ENCODE measurements around the gene FAM222A.

Gene FAM222A

DNA sequence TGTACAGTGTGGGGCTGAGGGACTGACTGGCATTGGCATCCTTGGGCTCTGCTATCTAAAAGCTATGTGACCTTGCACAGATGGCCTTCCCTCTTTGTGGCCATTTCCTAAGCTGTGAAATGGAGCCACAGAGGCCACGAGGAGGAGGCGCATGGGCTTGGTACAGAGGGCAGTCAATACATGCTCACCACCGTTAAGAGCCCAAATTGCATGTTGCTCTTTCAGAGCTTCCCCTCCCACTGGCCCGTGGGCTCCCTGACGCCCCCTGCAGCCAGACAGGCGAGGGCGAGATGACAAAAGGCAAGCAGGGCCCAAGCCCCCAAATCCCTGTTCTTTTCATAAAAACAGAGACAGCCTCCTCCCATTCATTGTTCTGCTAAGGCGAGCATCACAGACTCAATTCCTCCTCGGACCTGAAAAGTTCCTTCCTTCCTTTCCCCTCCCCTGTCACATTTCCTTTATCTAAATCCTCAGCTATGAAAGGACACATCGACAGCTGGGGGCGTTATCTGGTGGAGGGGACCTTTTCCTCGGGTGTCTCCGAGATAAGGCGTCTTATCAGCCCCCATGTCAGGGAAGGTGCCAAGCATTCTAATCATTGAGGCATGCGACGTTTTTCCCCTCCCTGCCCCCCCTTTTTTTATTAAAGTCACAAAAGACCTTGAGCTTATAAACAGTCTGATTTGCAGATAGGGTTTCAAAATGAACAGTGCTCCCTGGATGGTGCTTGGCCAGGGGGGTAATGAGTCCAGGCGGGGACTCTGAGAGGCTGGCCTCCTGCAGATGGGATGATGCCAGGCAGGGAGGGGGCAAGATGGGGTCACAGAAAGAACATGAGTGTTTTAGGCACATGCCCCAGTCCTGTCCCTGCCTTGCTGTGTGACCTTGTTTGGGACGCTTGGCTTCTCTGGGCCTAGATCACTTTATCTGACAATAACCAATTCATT, 26.4 kb downstream of the FAM222A start:
- no peak for DNase-seq

DNA sequence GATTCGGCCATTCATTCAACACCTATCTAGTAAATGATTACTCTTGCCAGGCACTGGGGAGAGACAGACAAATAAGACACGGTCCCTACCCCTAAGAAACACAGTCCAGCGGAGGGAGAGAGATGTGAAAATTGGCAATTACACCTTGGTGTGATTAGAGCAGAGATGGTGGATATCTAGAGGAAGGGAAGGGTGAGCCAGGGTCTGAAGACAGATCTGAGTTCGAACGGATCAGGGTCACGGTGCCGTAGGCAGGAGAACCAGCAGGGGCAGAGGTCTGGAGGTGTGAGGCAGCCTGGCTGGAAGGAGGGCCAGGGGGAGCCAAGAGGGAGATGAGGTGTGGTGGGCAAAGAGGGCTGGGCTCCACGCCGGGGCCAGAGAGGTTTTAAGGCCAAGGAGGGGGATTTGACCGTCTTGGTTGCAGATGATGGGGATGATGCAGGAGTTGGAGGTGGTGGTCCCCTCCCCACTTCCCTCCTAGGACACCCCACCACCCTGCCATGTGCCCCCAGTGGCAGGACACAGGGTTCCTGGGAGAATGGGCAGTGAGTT, 27.1 kb downstream of the FAM222A start:
- DNase-seq, result no peak

DNA sequence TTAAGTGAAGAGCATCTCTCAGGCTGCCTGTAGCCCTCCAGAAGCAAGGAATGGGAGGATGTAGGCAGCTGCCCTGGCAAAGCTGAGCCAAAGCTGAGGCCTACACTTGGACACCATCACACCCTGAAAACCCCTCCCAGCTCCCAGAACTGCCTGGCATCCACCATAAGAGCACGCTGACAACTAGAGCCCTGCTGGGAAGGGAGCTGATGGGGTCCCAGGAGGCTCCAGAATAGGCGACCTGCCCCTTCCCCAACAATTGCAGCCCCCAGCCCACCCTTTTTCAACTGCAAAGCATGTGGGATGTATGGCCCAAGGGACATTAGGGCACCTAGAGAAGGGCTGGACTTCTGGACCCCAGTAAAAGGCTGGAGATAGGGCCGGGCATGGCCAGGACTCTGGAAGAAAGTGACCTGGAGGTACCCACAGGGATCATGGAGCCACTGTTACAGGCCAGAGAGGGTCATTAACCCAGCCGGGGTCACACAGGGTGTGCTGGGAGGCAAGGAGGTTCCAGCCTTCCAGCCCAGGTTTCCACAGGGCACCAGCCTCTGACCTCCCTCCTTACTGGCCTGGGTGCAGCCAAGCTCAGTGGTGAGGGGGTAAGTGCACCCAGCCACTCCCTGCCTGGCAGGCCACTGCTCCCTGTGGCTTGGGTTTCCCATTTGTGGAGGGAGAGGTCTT, 27.8 kb downstream of the FAM222A start:
- DNase-seq, result no peak

DNA sequence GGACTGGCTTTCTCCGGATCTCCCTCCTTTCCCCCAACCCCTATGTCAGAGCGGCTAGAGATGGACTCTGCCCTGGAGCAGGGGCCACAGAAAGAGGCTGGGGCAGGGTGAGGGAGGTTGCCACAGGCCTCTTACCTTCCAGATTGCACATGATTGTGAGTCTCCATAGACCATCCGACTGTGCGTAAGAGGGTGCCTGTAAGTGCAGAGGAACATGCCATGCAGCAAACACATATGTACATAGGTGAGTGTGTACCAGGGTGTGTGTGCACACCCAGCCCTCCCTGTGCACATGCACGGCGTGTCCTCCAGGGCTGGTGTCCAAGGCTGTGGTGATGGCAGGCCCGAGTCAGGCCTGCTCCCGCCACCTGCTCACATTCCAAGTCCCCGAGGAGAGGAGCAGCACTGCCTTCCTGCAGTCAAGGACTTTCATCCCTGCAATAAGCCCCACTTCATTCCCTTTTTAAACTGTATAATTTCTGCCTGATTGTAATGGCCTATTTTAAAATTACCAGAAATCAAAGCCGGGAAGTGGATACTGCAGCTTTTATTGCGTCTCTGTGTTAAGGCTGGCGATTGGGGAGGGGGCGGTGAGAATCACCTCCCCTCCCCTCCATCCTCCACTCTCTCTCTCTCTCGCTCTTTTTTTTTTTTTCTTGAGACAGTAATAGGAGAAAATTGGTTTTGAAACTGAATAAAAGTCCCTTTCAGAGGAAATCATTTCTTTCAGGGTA, 28.5 kb downstream of the FAM222A start:
- no peak for DNase-seq

DNA sequence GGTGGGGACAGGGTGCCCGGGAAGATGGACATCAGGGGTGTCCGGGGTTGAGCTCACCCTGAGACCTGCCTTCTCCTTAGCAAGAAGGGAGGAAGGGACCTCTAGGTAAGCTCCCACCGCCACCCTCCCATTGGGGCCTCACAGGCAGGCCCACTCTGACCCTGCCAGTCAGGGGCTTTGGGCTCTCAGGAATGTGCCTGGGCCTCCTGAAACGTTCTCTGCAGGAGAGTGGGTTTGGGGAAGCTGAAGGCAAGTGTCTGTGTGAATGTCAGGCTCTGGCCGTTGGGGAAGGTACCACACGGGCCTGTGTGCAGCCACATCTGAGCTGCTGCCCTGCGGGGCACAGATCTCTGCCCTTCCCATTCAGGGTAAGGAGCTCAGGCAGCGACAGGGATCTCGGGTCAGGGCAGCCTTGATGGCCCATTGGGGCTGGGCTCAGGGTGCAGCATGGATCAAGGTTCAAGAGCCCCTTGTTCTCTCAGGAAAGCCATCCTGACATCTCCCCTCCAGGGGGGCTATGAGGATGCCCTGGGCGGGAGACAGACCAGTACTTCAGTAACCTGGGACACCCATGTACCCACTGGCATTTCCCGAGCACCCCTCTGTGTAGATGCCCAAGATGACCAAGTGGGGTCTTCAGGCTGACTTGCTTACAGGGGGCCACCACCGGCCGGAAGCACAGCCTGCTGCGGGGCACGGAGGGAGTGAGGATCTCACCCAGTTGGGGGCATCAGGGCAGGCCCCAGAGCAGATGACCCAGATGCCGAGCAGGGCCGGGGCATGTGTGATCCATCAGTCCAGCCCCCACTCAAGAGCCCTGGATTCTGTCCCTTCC, 29.7 kb downstream of the FAM222A start:
- no peak for DNase-seq

DNA sequence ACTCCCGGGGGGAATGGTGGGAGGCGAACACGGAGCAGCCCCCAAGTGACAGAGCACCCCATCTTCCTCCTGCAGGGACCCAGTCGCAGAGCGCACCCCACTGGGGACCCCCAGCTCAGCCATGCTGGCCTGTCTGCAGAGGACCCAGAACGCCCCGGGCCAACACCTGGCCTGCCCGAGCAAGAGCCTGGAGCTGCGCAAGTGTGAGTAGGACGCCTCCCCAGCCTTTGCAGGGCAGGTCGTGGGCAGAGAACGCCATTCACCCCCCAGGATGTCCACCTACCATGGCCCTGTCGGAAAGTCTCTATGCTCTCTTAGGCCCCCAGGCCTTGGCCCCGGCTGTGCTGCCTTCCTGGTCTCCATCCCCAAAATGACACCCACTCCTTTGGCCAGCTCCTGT, 30.4 kb downstream of the FAM222A start:
- DNase-seq, result no peak

DNA sequence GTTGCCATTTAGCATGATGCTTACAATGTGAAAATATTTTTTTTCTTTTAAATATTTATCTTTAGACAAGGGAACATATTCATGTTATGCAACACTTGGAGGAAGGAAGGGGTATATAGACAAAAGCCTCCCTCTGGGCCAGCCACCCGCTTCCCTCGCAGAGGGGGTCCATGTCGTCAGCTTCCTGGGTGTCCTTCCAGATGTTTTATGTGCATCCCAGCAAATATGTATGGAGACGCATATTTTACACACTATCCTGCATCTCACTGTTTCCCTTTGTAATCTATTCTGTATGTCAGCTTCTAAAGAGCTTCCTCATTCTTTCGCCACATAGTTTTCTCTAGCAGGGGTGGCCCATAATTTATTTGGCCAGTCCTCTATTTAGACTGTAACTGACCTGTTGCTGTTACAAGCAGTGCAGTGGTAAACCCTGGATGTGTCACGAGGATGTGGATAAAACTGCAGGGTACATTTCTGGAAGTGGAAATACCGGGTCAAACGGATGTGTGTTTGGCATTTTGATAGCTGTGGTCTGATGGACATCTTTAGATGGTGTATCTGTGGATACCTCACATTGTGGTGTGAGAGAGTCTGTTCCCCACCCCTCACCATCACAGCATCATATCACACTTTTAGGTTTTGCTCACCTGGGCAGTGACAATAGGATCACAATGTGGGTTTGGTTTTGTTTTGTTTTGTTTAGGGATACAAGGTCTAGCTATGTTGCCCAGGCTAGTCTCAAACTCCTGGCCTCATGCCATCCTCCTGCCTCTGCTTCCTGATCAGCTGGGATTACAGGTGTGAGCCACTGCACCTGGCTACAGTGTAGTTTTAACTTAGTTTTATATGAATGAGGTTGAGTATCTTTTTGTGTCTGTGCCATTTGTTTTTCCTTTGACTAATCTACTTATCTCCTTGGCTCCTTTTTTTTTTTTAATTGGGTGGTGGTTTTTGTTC, 31.6 kb downstream of the FAM222A start:
- no peak for DNase-seq

DNA sequence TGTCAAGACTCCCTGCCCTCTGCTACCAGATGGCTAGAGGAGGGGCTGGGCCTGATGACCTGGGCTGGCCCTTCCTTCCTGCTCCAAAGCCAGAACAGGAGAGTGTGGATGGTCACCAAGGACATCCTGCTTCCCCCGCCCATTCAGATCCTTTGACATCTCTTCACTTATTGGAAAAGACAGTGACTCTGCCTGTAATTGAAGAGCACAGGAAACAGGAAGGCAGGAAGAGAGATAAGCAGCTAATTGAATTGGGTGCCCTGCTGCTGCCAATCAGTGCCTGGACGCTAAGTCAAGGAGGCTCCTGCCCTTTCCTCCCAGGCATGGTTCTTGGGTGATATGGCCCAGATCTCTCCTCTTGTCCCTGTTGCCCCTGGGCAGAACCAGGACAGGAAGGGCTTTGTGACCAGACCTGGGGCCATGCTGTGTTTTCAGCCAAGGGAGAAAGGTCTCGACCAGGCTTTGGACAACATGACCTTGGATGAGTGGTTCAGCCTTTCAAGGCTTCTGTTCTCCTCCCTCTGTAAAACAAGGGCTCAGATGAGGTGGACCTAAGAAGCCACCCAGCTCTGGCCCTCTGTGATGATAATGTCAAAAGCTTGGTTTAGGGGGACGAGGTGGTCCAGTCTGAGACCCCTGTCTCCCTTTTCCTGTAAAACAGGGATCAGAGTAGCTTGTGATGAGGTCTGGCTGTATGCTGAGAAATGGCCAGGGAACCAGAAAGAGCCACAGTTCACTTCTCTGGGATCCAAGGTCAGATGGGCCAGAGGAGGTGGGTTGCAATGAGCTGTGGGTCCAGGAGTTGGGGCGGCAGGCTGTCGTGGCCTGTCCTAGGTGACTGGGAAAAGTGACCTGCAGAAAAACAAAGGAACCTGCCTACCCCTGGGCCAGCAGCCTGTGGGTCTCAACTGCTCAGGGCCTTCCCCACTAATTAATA, 38.8 kb downstream of the FAM222A start:
- no peak for DNase-seq

DNA sequence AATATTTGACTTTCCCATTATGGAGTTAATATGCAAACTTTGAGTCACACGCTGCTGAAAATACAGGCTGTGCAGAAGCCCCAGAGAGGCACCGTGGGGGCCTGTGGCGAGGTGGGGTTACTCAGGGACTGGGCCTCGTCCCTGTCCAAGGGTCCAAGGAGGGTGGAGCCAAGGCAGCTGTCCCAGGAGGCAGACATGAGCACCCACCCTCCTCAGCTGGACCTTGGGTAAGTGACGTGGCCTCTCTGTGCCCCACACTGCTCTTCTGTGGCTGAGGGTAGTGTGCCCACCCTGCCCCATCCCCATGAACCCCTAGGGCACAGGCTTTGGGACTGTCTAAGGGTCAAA, 39.4 kb downstream of the FAM222A start:
- no peak for DNase-seq

DNA sequence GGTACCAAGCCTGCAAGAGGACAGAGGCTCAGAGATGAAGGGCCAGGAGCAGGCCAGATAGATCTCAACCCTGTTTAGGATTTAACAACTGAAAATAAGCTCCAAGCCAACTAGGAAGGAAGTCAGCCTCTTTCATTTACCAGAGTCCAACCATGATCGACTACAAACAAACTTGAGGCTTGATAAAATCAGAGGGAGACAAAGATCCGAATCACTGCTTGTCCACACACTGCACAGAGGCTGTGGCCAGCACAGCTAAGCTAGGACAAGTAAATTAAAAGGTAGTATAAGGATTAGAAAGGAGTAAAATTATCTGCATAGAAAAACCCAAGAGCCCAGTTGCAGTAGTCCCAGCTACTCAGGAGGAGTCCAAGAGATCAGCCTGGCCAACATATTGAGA, 40.3 kb downstream of the FAM222A start:
- DNase-seq, result no peak

DNA sequence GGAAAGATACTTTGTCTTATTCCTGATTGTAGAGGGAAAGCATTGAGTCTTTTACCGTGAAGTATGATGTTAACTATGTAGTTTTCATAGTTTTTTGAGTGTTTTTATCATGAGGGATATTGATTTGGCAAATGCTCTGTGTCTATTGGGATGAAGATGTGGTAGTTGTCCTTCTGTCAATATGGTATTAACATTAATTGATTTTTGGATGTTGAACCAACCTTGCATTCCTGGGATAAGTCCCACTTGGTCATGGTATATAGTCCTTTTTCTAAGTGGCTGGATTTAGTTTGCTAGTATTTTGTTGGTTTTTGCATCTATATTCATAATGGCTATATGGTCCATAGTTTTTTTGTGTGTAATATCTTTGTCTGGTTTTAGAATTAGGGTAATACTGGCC, 42.8 kb downstream of the FAM222A start:
- DNase-seq, result no peak

DNA sequence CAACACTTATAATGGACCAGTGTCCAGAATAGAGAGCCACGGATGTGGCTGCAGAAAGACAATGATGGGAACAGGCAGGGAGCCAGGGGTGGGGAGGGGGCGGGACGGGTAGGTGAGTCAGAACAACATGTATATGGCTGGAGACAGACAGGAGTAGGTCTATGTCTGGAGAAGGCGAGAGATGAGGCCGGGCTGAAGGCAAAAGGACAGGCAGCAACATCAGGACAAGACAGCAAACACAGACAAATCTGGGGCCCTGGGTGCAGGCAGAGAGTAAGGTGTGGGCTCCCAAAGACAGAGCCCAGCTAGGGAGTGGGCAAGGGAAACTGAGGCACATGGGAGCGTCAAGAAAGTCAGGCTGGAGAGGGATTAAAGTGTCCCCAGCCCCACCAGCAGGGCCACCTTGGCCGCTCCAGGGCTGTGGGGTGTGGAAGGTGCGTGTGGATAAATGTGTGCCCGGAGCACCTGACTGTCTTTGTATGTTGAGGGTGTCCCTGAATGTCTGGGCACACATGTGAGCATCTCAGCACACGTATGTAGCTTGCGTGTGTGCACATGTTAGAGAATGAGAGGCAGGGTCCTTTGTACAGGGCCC, 44.1 kb downstream of the FAM222A start:
- DNase-seq, result no peak

DNA sequence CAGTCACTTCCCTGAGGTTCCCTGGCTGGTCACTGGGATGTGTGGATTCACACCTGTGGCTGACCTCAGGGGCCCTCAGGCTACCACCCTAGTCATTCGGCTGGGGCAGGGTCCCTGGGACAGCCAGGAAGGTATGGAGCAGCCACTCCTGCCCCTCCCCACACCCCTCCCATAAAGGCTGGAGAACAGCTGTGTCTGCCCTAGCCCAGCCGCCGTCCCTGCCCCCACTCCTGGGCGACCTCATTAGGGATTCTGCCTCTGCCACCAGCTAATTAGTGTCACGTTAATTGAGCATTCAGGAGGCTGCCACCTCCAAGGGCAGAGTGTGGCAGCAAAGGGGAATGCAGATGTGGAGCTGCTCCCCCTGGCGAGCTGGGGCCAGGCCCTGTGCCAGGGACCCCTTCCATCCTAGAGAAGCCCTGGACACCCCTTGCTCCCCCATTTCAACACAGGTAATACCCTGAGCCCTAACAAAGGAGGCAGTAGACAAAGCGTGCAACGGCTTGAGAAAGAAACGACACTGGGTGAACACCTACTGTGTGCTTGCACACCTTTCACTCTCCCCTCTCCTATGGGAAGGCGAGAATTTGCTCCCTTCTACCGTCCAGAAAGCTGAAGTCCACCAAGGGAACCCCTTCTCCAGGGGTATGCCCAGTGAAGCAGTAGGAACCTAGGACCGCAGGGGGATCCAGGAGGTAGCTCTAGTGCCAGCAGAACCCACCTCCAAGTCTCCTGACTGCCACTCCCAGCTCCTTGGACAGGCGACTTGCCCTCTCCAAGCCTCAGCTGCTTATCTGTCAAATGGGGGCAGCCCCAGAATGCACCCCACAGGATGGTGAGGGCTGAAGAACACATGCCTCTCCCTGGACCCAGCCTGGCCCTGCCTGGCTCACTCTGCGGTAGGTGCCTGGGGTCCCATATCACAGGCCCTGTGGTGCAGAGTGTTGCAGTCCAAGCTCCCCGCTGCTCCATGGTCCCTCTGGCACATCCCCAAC, 45.1 kb downstream of the FAM222A start:
- DNase-seq, result no peak

DNA sequence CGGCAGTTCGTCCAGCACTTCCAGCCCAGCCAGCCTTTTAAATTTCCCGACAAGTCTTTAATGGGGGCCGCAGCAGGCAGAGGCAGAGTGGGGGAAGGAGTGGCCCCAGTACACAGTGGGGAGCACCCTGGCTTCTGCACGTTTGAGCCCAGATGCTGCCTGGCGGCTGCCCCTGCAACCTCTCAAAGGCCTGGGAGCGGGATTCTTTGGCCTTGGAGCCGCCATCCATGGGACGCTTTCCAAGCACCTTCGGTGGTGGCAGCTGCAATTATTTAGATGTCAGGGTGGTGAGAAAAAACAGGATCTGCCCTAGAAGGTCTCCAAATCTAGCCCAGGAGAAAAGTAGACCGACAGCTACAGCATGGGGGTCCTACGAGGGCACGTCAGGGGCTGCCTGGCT, 46.0 kb downstream of the FAM222A start:
- no peak for DNase-seq

DNA sequence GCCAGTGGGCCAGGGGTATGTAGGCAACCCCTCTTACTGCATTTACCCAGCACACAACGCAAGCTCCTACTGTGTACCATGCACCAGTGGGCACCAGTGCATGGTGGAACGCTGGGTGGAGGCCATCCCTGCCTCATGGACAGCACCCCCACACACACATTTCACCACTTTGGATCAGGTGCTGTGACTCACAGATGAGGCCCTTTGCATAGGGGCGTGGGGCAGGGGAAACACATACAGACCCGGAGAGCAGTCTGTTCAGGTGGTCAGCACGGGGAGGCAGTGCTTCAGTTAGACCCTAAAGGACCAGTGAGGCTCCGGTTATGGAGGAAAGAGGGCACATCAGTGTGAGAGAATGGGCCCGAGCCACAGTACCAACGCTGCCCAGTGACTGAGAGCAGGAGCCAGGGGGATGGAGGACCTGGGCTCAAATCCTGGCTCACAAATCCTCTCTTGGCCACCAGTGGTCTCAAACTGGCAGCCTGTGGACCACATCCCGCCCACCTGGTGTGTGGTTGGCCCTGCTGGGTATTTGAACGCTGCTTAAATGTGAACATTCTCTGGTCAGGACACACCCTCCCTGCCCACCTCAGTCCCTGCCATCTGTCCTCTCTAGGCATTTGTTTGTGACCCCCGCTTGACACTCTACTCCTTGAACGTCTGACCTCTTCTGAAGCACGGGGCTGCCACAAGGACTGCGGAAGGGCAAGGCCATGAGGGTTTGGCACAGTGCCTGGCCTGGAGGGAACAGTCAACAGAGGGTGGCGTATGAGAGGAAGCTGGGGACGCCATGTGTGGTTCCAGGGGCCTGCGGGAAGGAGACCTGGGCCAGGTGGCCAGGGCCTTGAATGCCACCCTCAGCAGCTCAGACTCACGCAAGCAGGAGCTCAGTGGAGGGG, 46.7 kb downstream of the FAM222A start:
- no peak for DNase-seq

DNA sequence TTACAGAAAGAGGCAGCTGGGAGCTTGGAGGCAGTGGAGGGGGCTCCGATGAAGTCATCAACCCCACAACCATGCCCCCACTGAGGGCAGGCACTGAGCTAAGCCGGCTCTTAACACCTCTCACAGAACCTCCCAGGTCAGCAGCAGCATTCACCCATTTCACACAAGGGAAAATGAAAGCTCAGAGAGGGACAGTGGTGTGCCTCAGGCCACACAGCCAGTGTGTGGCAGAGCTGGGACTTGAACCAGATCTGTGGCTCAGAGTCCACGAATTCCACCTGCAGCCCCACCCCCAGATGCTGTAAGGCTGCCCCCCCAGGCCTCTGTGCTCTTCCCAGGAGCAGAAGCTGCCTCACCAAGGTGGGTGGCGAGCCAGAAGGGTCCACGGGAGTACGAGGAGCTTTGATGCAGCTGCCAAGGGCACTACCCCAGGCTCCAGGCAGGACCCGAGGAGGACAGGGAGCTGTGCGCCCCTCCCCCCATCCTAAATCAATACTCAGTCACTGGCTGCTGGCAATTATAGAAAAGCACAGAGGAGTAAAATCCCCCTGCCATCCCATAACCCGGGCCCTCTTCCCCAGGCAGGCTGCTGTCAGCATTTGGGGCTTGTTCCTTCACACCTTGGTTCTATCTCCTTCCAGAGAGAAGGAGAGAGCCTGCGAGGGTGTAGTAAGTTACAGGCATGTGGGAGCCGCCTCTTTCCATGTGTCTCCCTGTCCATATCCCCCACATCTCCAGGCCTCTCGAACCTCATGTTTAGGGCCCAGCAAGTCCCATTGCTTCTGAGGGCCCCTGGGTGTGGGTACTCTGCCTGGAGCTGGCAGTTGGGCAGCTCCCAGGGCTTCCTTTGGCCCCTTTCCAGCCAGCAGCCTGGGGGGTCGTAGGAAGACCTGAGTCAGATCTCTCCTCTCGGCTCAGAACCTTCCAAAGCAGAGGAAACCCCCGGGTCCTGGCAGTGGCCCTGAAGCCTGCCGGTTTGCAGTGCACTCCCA, 47.6 kb downstream of the FAM222A start:
- no peak for DNase-seq

All from retina (tissue), 1 donor.